SJSA1 (cell line): ENCODE measurements around the gene SLC26A6. TPM values are rescaled to one million over a fixed set of nuclear protein-coding genes. Genes with fewer than 3 reads are reported as not detected.

Experiments
- DNase-seq, 2 experiments: peaks; one replicate each; pipeline ENCODE4 v3.0.0-alpha.2; 2015 to 2020; ENCODE audit warnings: low spot score in 2 of 2, low read depth in 1 of 2
- H3K27ac ChIP-seq: fragments of 250-450 bp; sonication (Bioruptor Pico); 2 replicates; pipeline ENCODE4 v1.5.1; 2020; ENCODE audit warnings: mild to moderate bottlenecking, moderate library complexity
- H3K27me3 ChIP-seq: fragments of 250-450 bp; sonication (Bioruptor Pico); replicated peaks from 2 replicates; pipeline ENCODE4 v1.5.1; 2020; ENCODE audit warnings: mild to moderate bottlenecking, moderate library complexity
- H3K36me3 ChIP-seq: fragments of 250-450 bp; sonication (Bioruptor Pico); 2 replicates; pipeline ENCODE4 v1.5.1; 2020; ENCODE audit warnings: mild to moderate bottlenecking
- H3K4me1 ChIP-seq: fragments of 250-450 bp; sonication (Bioruptor Pico); replicated peaks from 2 replicates; pipeline ENCODE4 v1.6.1; 2021; ENCODE audit warnings: mild to moderate bottlenecking
- H3K4me3 ChIP-seq: fragments of 250-450 bp; sonication (Bioruptor Pico); 2 replicates; pipeline ENCODE4 v1.5.1; 2020; ENCODE audit warnings: mild to moderate bottlenecking
- H3K9me3 ChIP-seq: fragments of 250-450 bp; sonication (Bioruptor Pico); replicated peaks from 2 replicates; pipeline ENCODE4 v1.5.1; 2020; ENCODE audit warnings: mild to moderate bottlenecking
- total RNA-seq: library from RNA; depleted of rRNA; stranded (reverse); fragments of >200 nt; shearing (Covaris generic); gene quantifications from 2 replicates; pipeline ENCODE4 v1.2.3, GENCODE V29; 2014

SLC26A6 gene
- total RNA-seq, 1 experiment from 2014 or later = 16.4 TPM

DNA sequence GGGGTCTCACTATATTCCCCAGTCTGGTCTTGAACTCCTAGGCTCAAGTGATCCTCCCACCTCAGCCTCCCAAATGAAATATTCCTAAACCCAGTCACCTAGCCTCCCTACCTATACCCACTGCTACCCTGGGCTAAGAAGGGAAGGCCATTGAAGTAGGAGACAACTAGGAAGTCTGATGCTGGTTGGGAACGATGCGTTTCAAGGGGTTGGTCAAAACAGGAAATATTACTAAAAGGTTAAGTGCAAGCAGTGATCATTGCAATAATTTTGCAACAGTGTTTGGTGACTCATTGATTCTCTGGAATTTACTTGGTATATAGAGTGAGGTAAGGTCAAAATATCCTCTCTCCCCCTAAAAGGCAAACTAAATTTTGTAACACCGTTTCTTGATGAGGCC is 21.2 kb downstream of the SLC26A6 start:
- H3K9me3 ChIP-seq = peaks cover 12% of the 10 kb centered on the region; the same call in 1 of the 2 replicates
- DNase-seq = no peak
- no peak overlapping the region for H3K27ac ChIP-seq
- no peaks in the 10 kb centered on the region for H3K27me3 ChIP-seq
- H3K36me3 ChIP-seq = peaks cover 4% of the 10 kb centered on the region
- 0 out of 2 replicates have a peak, but pooled peaks cover 3% of the 10 kb centered on the region for H3K4me1 ChIP-seq
- no peak overlapping the region for H3K4me3 ChIP-seq

DNA sequence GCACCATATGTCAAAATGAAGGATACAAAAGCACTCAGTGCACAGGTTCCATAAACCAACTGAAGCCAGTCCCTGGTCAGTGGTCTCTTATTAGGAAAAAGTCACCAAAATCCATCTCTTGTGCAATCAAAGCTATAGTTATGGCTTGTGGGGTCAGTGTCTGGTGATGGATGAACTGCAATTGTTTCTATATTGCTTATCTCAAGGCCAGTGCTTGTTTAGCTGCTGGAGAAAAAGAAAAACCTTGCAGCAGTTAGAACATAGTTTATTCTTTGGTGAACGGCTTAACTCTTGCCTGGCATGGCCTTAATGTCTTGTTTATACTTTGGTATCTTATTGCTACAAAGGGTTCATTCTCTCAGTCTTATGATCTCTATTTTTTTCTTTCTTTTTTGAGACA is 23.0 kb downstream of the SLC26A6 start:
- peaks cover 18% of the 10 kb centered on the region for H3K36me3 ChIP-seq
- no peaks in the 10 kb centered on the region for H3K27me3 ChIP-seq
- H3K9me3 ChIP-seq = peaks cover 4% of the 10 kb centered on the region; the same call in 1 of the 2 replicates
- H3K4me1 ChIP-seq = peaks cover 11% of the 10 kb centered on the region
- H3K27ac ChIP-seq = no peak overlapping the region
- no peak for DNase-seq
- H3K4me3 ChIP-seq = no peak overlapping the region

DNA sequence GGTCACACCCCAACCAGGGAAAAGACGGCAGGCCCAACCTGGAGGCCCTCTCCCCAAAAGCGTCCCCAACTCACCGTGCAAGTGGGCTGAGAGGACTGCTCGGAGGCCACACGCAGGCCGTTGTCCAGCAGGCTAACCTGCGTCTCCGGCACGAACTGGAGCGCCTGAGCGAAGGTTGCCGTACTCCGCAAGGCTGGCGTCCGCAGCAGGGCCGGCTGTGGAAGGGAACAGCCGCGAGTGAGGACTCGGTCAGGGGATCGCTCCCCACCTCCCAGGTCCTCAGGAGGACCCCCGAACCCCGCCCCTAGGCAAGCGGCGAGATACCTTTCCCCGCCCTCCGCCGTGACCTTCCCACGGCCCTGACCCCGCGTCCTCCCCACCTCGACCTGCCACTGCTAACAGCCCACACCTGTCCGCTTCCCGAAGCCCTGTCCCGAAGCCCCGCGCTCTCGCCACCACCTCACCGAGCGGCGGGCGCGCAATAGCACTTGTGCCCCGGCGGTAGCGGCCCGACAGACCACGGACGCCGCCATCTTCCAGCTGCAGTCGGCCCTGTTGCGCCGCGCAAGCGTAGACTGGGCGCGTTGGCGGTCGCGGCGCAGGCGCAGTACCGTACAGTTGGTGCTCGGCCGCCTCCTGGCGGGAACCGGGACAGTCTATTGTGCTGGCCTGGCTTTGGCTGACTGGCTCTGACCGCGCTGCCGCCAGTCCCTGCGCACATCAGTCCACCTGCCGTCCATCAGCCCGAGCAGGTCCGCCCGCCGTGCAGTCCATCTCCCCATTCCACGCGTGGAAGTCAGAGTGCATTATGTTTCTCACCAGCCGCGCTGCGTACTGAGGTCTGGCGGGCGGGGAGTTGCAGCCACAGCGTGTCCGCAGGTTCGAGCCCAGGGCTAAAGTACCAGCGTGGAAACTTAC is 25.9 kb downstream of the SLC26A6 start, which contains the start of gene UQCRC1:
Gene UQCRC1 (minus strand): TSS at position 559 of the 918 bp plus-strand sequence. CDS start 26 bp downstream, at position 533.
- peak; percentile 70 to 87 for DNase-seq

DNA sequence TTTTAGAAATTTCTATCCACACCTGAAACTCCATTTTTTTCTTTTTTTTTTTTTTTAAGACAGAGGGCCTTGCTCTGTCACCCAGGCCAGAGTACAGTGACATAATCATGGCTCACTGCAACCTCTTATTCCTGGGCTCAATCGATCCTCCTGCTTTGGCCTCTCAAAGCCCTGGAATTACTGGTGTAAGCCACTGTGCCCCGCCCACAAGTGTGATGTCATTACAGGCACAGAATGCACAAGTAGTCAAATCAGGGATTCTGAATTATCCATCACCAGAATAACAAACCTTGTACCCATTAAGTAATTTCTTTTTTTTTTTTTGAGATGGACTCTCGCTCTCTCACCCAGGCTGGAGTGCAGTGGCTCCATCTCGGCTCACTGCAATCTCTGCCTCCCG is 27.7 kb downstream of the SLC26A6 start:
- H3K27me3 ChIP-seq = no peaks in the 10 kb centered on the region
- H3K4me1 ChIP-seq = peaks cover 11% of the 10 kb centered on the region
- peaks cover 65% of the 10 kb centered on the region for H3K36me3 ChIP-seq
- no peaks in the 10 kb centered on the region for H3K9me3 ChIP-seq
- H3K27ac ChIP-seq = no peak overlapping the region
- no peak overlapping the region for H3K4me3 ChIP-seq
- no peak for DNase-seq

More for the DNA sequence above, 25.9 kb downstream of the SLC26A6 start, which contains the start of gene UQCRC1:
- H3K9me3 ChIP-seq = no peaks in the 10 kb centered on the region
- H3K4me3 ChIP-seq = peak within 1 kb of the TSS; percentile 66
- H3K27ac ChIP-seq = 0 out of 2 replicates have a peak within 1 kb of the TSS, but pooled peaks have one; percentile 7
- peaks cover 46% of the 10 kb centered on the region for H3K36me3 ChIP-seq
- H3K4me1 ChIP-seq = peaks cover 11% of the 10 kb centered on the region
- no peaks in the 10 kb centered on the region for H3K27me3 ChIP-seq

DNA sequence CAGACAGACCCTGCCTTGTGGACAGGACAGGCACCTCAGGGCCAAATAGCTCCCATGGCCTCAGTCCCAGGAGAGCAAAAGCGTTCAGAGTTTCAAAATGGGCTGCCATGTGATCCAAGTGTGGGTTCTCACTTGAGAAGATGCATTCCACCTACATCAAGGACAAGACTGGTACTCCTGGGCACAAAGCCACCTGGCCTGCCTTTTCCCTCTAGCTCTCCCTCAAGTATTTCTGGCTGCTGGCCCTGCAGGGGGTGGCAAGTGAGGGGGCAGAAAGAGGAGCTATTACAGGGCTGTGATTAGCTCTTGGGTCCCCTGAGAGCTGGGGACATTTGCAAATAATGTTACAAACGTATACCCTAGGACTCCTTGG is 33.7 kb downstream of the SLC26A6 start:
- no peaks in the 10 kb centered on the region for H3K27me3 ChIP-seq
- H3K36me3 ChIP-seq = peaks cover 92% of the 10 kb centered on the region
- no peak for DNase-seq
- H3K27ac ChIP-seq = no peak overlapping the region
- H3K4me1 ChIP-seq = peaks cover 46% of the 10 kb centered on the region
- no peak overlapping the region for H3K4me3 ChIP-seq
- H3K9me3 ChIP-seq = no peaks in the 10 kb centered on the region

DNA sequence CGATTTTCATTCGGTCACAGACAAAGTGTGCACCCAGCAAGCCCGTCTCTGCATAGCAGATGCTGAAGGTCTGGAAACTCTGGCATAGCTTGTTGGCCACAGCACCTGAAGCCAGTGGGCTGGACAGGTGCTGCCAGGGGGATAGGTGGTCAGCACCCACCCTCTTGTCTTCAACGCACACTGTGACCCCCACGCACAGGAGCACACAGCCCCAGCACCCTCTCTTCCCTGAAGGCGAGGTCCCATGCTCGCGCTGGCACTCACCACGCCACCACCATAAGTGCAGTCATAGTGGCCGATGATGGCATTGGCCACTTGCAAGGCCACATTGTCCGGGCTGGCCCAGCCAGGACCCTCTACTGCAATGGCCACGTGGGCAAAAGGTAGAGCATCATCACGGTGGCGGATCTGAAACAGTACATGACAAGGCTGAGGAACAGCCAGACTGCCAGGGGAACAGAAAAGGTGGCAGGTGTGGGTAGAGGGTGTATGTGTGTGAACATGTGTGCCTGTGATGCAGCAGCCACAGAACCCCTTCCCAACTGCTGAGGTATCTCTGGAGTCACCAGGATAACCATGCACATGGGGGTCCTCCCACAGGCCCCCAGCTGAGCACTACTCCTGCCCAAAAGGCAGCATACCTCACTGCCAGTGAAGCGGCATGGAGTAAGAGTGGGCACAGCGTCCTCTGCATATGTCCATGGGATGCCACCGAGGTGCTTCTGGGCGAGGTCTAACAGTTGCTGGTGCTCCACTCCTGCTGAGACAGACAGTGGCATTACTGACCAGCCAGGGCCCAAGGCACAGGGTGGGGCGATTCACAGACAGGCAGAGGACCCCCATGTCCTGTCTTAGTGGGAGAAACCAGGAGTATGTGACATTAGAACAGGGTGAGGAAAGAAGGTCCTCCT is 34.3 kb downstream of the SLC26A6 start:
- Histone ChIP-seq H3K4me3 (no peak overlapping the region), H3K27me3 (no peaks in the 10 kb centered on the region), H3K36me3 (peaks cover 89% of the 10 kb centered on the region), H3K27ac (no peak overlapping the region), H3K9me3 (no peaks in the 10 kb centered on the region), H3K4me1 (peaks cover 53% of the 10 kb centered on the region)
- no peak for DNase-seq

DNA sequence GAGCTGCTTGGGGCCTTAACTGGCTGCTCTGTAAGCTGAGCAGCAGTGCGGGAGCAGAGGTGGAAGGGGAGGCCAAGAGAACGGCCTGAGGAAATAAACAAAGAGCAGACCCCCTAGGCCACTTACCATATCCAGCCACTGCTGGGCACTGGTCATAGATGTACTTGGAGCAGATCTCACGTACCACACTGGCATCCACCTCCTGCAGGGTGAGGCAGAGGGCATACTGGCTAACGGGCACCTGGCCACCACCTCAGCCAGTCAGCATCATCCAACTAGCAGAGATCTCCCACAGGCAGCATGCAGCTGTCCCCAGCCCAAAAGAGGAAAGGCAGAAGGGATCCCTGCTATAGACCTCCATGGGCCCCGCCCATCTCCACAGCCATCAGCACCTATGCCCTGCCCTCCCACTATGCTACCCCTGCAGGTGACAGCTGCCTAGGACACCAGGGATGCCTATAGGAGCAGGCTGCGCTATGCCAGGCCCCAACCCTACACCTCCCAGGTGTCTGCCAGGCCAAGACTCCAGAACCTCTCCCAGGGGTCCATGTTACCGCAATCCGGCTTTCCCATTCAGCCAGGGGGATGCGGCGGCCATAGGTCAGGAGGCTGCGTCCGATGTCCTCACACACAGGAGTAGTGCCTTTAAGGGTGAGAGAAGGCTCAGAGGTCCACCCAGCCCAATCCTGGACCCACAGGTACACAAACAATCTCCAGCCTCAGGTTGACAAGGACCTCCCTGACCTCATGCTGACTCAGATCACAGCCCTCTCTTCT is 35.6 kb downstream of the SLC26A6 start:
- Histone ChIP-seq H3K4me1 (peaks cover 63% of the 10 kb centered on the region), H3K36me3 (peaks cover 80% of the 10 kb centered on the region), H3K9me3 (no peaks in the 10 kb centered on the region), H3K27me3 (no peaks in the 10 kb centered on the region), H3K27ac (peak overlapping the region; percentile 95; the same call in 1 of the 2 replicates), H3K4me3 (no peak overlapping the region)
- DNase-seq = no peak

DNA sequence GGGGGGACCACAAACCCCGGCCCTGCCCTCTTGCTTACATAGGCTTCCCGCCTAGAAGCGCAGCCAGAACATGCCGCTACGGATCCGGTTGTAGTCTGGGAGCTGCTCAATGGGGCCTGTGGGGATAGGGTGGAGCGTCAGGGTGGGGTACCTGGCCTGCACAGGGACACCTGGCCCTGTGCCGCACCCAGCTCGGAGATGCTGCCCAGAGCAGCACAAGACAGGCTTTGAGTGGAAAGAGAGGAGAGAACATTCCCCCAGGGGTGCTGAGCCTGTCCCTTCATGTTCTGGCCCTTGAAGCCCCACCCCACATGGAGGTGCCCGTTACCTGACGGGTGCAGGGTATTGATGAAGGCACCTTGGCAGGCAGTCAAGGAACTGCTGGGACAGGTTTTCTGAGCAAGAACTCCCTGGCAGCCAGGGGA is 36.2 kb downstream of the SLC26A6 start:
- H3K27ac ChIP-seq = peak overlapping the region; percentile 95
- no peaks in the 10 kb centered on the region for H3K9me3 ChIP-seq
- no peaks in the 10 kb centered on the region for H3K27me3 ChIP-seq
- H3K36me3 ChIP-seq = peaks cover 78% of the 10 kb centered on the region
- DNase-seq = no peak
- no peak overlapping the region for H3K4me3 ChIP-seq
- H3K4me1 ChIP-seq = peaks cover 69% of the 10 kb centered on the region

DNA sequence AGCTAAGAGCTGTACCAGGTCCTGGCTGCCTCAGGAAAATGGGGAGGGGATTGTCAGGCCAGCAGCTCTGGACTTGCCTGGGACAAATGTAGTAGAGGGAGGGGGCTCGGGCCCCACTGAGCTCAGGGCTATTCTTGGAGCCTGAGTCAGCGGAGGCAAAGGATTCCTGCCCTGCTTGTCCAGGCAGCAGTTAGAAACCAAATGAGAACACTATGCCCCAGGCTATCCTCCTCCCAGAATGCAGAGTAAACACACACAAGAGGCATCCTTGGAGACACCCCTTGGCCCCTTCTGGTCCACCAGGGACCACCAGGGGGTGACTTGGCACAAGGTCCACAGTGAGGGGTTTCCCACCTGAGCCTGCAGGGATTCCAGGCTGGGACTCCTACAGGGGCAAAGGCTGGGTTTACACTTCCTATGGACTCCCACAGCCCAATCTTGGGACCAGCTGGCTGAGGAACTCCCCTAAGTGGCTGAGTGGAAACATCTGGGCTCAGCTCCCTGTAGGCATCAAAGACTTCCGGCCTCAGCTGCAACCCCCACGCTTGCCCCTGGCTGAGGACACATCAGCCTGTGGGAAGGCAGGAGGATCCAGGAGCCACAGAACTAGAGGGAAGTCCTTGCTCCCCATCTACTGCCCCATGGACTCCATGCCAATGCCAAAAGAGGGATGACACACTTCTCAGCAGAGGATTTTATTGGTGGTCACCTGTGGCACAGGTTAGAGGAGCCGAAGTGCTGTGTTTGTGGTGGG is 36.8 kb downstream of the SLC26A6 start:
- peaks cover 78% of the 10 kb centered on the region for H3K36me3 ChIP-seq
- no peak overlapping the region for H3K4me3 ChIP-seq
- H3K9me3 ChIP-seq = no peaks in the 10 kb centered on the region
- DNase-seq = peak; percentile 96 to 98
- H3K4me1 ChIP-seq = peaks cover 75% of the 10 kb centered on the region
- H3K27ac ChIP-seq = peak overlapping the region; percentile 95
- H3K27me3 ChIP-seq = no peaks in the 10 kb centered on the region

DNA sequence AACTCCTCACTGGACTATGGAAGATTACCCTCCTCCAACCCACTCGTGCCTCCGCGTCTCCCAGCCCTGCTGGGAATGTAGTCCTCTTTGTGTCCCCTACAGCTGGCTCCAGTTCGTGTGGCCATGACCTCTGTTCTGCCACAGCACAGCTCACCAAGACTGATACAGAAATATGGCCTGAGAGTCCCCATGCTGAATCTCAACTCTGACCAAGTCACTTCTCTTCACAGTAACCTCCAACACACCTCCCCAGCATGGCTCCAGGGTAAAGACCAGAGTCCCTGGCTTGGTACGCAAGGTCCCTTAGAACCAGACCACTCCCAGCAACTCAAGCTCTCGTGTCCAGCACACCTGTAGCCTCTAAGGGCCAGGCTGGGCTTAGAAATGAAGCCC is 37.9 kb downstream of the SLC26A6 start:
- Histone ChIP-seq H3K9me3 (no peaks in the 10 kb centered on the region), H3K27me3 (no peaks in the 10 kb centered on the region), H3K4me3 (no peak overlapping the region), H3K4me1 (peaks cover 86% of the 10 kb centered on the region), H3K27ac (peak overlapping the region; percentile 95), H3K36me3 (peaks cover 80% of the 10 kb centered on the region)
- no peak for DNase-seq

DNA sequence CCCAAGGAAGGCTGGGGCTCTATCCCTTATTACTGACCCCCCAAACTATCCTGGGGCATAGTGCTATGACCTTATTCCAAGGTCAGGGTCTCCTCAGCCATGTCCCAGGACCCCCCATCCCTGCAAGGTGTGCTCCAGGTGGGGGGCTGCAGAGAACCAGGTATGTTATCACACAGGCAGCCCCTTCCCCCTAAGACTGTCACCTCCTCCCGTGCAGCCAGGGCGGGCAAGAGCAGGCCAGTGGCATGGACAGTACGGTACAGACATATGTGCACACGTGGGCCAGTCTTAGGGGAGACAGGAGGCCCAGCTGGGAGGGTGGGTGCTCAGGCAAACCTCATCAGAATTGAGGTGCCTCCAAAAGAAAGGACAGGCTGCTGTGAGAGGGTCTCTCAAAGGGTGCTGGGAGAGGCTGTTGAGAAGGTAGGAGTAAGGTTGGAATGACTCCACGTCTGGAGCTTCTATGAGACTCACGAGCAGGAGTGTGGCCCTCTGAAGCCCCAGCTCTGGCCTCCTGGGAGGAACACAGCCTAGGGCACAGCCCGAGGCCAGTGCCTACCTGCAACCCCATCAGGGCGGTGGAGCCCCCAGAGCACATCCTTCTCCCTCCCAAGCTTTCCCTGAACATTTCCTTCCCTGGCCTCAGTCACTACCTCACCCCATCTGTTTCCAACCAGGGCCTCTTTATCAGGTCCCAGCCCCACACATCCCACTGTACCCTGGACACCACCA is 38.4 kb downstream of the SLC26A6 start:
- H3K27me3 ChIP-seq = no peaks in the 10 kb centered on the region
- H3K27ac ChIP-seq = peak overlapping the region; percentile 95
- H3K36me3 ChIP-seq = peaks cover 80% of the 10 kb centered on the region
- no peaks in the 10 kb centered on the region for H3K9me3 ChIP-seq
- H3K4me1 ChIP-seq = peaks cover 91% of the 10 kb centered on the region
- no peak for DNase-seq
- no peak overlapping the region for H3K4me3 ChIP-seq

DNA sequence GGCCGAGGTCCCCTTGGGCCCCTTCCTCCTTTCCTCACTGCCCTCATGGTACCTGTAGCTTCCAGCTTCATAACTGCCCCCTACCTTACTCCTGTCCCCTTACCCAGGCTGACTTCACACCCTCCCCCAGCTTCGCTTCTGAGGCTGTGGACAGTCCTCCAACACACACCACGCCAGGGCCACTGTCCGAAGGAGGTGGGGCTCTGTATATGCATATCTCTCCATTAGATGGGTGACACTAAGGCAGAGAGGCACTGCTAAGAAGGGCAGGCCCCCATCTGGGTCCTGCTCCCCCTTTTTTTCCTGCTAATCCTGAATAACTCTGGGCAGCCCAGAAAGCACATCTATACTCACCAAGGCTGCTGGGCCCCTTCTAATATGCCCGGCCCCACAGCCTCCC is 39.1 kb downstream of the SLC26A6 start:
- Histone ChIP-seq H3K4me1 (peaks cover 92% of the 10 kb centered on the region), H3K27ac (peak overlapping the region; percentile 95)

More for the DNA sequence above, 39.1 kb downstream of the SLC26A6 start:
- peaks cover 80% of the 10 kb centered on the region for H3K36me3 ChIP-seq
- H3K9me3 ChIP-seq = no peaks in the 10 kb centered on the region
- H3K27me3 ChIP-seq = no peaks in the 10 kb centered on the region
- DNase-seq = peak in 1 of 2 experiments; percentile 60
- H3K4me3 ChIP-seq = no peak overlapping the region
